DMS79 treated with DMSO at 0.1 percent for 48 hours (cell line): ENCODE measurements around the gene DACT2.
"Not testable (repeated sequence)": the region's sequence is repeated elsewhere in the genome, so short reads cannot be mapped to it uniquely, and the experiment has no call there.

Experiments
- DNase-seq: peaks from one replicate; lab custom pipeline; 2025; lab: John Stamatoyannopoulos, UW

Gene DACT2

DNA sequence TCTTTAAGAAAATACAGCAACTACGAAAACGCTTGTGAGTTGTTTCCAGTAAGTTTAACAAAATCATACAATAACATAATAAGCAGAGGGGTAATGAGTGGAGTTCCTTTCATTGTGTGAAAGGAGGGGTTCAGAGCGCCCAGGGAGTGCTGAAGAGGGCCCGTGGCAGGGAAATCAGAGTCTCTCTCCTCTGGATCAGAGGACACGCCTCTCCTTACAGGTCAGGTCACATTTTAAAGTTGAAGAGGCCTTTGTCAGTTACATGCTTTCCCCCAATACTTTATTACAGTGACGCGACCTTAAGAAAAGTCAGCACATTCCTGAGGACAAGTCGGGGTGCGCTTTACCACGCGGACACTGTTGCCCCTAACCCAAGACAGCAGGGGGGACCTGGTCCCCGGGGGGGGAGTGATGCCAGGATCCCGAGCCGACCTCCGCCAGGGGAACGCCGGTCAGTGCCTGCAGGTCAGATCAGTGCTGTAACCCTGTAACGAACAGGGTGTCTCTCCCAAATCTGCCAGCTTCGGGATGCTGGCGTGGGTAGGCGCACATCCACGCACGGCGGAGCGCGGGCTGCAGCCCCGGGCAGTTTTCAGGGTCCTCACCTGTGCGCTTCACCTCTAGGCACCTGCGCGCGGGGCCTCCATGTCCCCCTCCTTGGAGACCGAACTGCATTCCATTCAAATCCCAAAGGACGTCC, 848 bp downstream of the DACT2 start:
- no peak for DNase-seq

DNA sequence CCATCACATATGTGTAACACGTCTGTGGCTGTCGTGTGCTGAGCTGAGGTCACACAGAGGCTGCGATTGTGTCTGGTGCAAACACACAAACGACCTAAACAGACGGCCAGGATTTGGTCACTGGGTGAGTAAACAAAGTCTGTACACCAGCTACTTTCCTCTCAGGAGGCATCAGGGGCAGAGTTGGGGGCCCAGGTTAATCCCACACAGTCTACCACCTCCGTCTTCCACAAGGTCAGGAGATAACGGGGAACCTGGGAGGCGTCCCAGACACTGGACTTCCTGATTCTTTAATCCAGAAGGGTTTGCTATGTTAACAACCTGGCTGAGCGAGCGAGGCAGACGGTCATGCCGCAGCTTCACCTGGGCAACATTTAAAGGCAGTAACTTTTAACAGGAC, 1.5 kb downstream of the DACT2 start:
- no peak for DNase-seq

DNA sequence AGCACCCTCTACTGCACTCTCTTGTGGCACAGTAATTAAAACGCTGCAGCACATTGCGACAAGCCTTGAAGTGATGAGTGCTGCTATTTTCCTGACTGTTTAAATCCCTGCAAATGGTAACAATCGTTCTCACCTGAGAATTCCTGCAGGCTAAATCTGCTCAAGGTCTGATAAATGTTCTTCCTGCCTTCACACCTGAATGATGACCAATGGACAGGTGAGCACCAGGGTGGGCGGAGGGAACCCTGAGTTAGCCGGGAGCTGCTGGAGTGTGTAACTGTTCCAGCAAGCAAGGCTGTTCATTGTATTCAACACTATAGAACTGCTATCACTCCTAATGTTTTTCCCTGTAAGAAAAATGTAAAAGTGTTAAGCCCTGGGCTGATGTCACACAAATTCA, 4.0 kb downstream of the DACT2 start:
- peak; percentile 21 for DNase-seq

DNA sequence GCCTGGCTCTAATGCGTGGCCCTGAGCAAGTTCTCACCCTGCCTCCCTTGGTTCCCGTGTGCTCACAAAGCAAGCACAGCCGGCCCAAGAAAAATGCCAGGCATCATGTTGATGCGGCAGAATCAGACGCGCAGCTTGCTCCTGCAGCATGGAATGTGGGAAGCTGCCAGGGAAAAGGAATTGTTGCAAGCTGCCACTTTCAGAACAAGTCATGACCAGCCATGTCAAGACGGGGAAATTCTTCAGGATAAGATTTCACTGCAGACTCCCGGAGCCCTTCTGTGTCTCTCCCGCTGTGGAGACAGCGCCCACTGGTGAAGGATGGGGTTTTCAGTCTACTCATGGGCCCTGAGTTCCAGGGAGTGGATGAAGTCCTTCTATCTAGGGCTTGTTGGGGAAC, 4.6 kb downstream of the DACT2 start:
- DNase-seq: no peak

DNA sequence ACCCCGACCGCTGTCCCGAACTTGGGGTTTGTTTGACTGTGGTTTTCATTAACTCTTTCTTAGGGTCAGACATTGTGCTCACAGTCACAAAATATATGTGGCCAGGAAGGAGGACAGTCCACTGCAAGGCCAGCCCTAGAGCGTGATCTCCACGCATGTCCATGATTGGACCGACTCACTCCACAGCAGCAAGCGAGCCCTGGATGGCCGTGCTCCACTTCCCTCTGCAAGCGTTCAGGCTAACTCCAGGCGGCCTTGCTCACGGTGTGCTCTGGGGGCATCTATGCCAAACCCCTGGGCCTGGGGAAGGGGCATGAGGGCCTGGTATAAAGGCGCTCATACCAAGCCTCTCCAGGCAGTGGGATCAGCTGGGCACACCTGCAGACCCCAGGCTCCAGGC, 5.6 kb downstream of the DACT2 start:
- DNase-seq: no peak

DNA sequence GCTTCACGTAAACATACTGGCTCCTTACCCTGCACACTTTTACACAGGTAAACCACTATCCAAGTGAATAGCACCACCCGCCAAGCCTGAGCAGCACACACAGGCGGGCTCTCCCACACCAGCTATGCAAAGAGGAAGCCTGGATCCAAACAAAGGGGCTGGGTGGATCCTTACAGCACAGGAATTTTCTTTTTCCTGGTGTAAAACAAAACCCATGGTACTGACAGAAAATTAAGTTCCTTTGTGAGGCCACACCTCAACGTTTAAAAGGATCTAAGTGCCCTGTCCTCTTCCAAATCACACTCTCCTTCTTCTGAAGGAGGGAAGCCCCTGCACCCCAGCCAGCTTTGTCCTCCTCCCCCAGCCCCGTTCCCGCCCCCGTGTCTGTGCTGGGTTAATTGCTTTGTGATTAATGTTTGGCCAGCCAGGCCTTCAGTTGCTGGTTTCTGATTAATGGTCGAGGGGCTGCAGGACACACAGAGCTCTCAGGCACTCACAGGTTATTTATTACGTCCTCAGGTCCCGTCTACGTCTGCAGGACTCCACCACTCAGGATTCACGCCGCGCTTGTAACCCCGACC, 6.1 kb downstream of the DACT2 start:
- DNase-seq: no peak

DNA sequence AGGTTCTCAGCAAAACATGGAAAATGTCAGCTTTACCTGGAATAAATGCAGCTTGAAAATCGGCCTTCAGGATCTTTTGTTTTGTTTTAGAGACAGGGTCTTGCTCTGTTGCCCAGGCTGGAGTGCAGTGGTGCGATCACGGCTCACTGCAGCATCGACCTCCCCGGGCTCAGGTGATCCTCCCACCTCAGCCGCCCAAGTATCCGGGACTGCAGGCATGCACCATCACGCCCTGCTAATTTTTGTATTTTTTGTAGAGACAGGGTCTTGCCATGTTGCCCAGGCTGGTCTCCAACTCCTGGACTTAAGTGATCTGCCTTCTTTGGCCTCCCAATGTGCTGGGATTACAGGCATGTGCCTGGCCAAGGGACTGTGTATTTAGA, 7.5 kb downstream of the DACT2 start:
- DNase-seq: not testable (repeated sequence)

DNA sequence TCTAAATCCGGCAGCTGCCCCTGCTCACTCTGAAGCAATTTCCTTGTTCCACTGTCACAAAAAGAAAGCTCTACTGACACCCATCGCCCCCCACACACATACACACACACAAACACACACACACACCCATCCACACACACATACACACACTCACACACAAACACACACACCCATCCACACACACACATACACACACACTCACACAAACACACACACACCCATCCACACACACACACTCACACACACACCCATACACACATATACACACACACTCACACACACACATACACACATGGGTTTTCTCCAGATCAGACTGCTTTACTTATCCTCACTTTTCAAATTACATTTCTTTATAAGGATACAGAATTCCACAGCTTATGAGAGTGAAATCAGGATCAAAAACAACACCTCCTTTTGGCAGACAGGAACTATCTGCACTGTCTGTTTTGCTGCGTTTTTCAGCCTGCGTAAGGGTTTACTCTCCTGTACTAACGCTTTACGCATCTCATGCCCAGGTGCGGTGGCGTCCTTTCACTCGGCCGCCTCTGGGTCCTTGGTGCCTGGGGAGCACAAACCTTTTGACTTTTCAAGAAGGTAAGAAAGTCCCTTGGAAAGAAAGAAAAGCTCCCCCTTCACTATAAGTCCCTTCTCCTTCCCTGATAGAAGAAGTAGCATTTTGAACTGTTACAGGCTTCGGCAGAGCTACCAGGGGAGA, 8.0 kb downstream of the DACT2 start:
- no peak for DNase-seq

DNA sequence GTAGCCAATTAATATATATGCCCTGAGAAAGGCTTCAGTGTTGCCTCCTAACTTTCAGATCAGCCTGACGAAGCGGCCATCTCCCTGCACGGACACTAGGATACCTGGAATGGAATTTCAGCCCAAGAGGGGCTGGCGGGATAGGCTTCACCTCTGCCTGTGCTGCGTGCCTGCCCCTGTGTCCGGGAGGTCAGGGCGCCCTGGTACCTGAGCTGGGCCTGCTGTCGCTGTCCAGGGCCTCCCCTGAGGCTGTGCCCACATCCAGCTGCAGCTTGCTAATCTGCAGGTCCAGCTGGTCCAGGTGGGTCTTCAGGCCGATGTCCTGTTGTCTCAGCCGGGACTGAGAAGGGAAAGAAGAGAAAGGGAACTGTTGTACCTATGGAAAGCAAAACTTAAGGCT, 8.6 kb downstream of the DACT2 start:
- DNase-seq: no peak

DNA sequence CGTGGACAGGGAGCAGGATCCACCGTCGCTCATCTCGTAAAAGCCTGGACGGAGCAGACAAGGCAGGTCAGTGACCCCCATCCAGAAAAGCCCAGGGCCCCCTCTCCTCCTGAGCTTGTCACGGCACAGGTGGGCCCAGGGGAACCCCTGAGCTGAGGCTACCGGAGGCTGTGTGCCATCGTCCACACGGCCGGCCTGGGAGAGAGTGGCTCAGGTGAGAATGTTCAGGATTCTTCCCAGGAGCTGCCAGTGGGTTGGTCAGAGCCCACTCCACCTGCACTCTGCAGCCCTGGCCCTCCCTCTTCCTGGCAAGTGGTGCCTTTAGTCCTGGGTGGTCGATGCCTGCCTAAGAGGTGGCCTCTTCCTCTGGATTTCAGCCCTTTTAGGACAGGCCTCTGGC, 9.2 kb downstream of the DACT2 start:
- DNase-seq: no peak

DNA sequence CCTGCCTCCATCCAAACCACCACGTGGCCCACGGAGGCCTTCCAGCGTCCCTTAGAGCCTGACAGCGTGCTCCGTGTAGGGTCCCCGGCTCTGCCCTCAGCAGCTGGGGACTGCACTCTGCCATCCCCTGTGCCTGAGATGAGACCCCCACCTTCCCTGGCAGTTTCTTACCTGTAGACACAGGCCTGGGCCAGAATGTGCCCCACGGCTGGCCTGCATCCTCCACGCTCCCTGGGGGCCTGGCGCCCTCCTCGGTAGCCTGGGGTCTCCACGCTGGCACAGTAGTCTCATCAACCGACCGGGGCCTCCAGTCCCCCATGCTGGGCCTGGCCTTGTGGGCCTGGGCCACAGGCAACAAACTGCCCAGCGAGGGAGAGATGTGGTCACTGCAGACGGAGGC, 9.6 kb downstream of the DACT2 start:
- DNase-seq: no peak

DNA sequence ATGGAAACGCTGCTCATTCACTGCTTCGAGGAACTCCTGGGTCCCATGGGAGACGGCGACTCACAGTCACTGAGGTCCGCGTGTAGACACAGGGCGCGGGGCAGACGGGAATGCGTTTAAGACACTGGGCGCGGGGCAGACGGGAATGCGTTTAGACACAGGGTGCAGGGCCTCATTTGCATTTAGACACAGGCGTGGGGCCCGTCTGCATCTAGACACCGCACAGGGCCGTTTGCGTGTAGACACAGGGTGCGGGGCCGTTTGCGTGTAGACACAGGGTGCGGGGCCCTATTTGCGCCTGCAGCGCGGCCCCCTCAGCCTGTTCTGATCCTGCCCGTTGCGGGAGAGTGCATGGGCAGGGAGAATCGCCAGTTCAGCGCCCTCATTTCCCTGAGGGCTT, 10.4 kb downstream of the DACT2 start:
- DNase-seq: peak; percentile 12

DNA sequence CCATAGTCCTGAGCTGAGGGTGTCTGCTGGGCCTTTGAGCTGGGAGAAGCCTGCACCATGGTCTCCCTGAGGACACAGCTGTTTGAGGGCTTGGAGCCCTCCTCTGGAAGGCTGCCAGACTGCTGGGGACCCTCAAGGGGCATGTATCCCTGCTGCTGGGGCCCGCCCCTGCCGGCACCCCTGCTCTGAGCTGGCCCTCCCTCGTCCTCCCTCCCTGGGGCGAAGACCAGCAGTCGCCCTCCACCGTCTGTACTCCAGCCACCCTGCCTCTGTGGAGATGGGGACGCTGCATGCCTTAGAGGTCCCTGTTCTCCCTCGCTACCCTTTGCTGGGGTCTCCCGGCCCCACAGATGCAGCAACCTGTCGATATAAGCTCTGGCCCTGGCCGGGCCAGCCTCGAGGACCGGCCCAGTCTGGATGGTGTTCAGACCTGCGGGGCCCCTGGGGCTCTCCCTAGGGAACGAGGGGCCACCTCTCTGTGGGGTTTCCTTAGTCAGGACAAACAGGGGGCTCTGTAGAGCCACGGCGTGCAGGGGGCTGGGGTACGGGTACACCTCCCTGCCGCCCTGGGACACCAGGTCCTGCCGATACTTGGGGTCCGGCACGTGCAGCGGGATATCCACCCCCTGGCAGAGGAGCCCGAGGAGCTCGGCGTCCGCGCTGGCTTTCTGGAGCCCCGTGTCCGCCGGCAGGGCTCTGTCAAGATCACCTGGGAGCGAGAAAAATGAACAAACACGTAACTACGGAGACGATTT, 11.0 kb downstream of the DACT2 start:
- DNase-seq: no peak

DNA sequence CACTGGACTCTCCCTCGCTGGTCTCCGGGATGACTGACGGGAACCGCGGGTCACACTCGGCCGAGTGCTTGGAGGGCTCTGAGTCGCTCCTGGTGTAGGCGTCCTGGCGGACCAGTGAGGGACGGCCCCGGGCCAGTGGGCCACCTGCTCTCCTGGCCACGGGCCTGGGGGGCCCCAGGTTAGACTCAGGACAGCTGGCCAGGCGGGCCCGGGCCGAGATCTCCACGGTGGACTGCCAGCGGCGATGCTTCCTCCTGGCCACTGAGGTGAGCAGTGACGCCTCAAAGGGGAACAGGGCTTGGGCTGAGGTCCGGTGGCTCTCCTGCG, 11.9 kb downstream of the DACT2 start:
- no peak for DNase-seq

DNA sequence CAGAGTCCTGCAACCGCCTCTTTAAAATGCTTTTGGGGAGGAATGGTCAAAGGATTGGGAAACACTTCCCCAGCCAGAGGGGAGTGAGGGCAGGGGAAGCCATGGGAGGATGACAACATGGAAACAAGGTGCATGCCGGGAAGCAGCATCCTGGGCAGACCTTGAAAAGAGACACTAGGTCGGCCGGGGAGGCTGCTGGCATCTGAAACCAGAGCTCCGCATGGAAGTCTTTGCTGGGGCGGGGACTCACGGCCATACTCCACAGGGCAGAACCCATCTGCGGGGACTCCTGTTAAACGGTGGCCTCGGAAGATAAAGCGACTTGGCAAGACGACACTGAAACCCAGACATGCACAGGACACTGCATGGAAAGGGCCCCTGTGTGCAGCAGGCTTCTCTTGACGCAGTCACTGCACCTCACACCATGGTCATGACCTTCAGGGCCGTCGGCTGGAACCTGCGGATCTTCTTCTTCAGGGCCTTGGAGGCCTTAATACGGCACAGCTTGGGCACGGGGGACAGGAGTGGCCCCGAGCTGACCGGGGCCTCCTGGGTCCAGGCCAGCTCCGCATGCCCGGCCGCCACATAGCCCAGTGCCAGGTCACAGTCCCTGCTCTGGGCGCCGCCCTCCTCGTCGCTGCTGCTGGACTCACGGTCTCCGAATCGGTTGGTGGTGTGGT, 12.4 kb downstream of the DACT2 start:
- no peak for DNase-seq

DNA sequence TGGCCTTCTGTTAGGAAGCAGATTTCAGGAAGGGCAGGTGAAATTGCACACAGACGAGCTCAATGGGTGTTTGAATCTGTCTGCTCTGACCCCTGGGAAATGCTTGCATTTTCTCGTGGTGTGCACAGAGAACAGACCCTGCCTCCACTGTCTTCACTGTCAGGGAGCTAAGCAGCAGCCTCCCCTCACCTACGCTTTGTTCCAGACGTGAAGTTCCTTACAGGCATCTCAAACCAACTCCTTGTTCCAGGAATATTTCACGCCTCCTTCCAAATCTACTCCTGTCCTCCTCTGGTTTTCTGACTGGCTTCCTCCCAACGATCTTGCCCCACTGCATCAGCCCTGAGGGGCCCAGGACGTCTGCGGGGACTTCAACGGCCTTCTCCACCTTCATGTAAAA, 13.7 kb downstream of the DACT2 start:
- no peak for DNase-seq

DNA sequence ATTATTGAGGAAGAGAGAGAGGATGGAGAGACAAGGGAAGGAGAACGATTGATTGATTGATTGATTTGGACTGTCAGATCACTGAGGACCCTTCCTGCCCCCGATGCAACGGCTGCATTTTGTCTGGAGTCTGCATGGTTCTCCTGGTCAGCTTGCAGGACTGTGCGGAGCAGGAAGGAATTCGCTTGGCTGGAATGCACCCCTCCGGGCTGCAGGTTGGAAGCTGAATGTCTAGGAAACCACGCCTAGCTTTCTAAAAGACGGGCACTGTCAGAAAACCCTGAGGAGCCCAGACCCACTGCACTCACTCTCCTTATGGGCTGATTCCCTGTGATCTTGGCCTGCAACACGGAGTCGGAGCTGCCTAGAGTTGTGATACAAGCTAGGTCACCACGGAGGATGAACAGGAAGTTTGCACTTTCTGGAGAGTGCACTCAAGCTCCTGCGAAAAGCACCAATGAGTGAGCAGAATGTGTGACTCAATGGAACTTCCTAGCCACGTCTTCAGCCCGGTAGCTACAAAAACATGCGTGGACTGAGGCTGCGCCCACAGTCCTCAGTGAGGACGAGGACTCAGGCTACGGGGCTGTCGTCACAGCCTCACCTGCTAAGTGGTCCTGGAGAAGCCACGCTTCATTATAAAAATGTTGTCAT, 14.4 kb downstream of the DACT2 start:
- DNase-seq: no peak

DNA sequence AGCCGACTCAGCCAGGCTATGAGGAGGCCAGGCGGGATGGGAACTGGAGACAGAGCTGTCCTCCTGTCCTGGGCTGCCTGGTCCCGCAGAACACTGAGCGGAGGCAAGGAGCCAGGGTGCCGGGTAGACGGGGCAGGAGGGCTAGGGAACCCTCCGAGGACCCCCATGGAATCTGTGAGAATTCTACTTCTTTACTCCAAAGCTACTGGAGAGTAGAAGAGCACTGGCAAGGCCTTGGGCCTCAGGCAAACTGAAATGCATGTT, 14.9 kb downstream of the DACT2 start:
- no peak for DNase-seq

DNA sequence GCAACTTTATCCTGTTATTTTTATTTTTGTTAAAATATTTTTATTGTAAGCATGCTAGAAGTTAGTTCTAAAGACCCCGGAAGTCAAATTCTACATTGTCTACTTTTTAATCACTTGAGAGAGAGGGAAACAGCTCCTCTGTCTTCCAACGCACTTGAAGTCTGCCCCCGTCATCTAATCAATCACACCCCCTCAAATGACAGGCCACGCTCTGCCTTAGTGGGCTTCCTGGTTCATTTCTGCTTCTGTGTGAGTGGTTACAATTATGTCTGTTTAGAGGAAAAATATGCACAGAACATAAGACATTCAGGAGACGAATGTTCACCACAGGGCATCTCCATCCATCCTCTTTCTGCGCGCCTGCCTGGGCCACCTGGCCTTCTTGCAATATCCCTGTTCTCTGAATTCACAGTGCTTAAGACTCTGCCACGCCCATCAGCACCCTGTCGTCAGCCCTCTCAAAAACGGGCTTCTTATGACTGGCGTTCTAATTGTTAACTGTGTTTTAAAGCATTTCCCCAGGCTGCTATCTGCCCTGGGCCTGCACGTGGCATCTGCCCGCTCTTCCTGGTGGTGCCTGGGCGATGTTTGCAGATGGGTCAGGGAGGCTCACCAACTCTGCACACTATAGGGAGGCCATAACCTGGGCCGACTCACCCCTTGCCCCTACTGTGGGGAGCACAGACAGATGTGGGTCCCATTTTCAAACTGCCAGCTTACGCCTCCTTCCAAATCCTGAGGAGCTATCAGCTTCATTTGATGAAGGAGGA, 15.4 kb downstream of the DACT2 start:
- no peak for DNase-seq

DNA sequence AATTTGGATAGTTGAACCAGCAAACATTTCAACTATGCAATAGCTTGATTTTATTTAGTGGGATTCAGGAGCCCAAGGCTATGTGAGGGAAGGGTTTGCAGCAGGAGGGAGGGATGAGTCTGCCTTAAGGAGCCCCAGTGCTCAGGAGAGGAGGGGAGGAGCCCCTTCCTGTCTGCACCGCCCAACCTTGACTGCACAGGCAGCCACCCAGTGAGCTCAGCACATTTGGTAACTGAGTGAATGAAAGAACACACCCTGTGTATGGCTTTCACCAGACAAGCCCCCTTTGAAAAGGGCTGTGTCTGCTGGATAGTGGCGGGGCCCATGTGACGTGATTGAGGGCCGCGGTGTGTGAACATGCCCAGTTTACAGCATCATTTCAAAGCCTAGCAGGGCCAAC, 17.0 kb downstream of the DACT2 start:
- DNase-seq: no peak

DNA sequence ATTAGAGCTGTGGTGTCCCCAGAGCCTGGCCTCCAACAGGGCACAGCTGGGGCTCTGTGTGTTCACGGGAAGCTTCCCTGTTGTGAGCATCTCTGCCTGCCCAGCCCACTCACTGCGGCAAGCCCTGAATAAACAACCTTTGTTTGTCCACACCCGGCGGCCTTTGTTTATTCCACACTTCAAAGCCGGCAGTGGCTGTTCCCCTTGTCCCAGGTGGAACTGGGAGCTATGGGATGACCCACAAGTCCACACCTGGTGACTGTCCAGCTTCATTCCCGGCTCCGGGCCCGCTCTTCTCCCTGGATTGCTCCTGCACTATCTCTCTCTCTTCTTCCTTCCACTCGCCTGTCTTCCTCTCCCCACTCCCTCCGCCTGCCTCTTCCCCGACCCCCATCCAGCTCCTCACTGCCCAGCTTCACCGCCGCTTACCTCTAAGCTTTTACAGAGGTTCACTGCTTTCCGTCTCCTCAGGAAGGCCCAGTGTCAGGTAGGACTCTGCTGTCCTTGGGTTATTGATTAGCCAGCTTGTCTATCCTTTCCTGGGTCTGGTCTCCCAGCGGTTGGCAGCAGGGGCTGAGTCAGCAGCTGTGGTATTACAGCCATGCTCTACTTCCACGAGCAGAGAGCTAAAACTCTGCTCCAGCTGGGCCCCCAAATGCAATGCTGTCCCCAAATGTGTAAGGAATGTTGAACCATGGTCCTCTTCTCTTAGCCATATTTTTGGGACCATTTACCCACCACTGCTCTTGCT, 17.8 kb downstream of the DACT2 start:
- no peak for DNase-seq
